Measurements from ENCODE around the gene SPRED3.

The SPRED3 gene

GRCh38 chr19:38384209-38385027, 4.1 kb upstream of the SPRED3 start:
- peak in 1 of 3 experiments; percentile 17 for TF ChIP-seq CTCF (IDR thresholded peaks at IDR 0.05; ENCODE audit: unreplicated experiment in 3 of 3)
- no peak overlapping the region for H3K27ac Mint-ChIP-seq
- H3K4me1 Mint-ChIP-seq: peaks cover 13% of the 10 kb centered on the region
- peak overlapping the region in 2 of 3 experiments; percentile 17 to 47 for H3K4me3 Mint-ChIP-seq
- H3K9me3 Mint-ChIP-seq: no peaks in the 10 kb centered on the region
- H3K36me3 Mint-ChIP-seq (ENCODE audit: low read depth): peaks cover 38% of the 10 kb centered on the region
- H3K27me3 Mint-ChIP-seq (ENCODE audit: low read depth): peaks cover 17% of the 10 kb centered on the region

GRCh38 chr19:38385057-38385803, 3.3 kb upstream of the SPRED3 start:
- Mint-ChIP-seq H3K9me3 (no peaks in the 10 kb centered on the region), H3K27me3 (ENCODE audit: low read depth) (peaks cover 25% of the 10 kb centered on the region), H3K4me1 (peaks cover 16% of the 10 kb centered on the region), H3K4me3 (peak overlapping the region; percentile 23 to 47 (median 34)), H3K27ac (no peak overlapping the region), H3K36me3 (ENCODE audit: low read depth) (peaks cover 35% of the 10 kb centered on the region)
- no peak for TF ChIP-seq CTCF (IDR thresholded peaks at IDR 0.05; ENCODE audit: unreplicated experiment in 3 of 3)

- no peak overlapping the region for H3K4me3 Mint-ChIP-seq
- H3K9me3 Mint-ChIP-seq: no peaks in the 10 kb centered on the region
- TF ChIP-seq CTCF (IDR thresholded peaks at IDR 0.05; ENCODE audit: unreplicated experiment in 3 of 3): no peak
- no peak overlapping the region for H3K27ac Mint-ChIP-seq
- peaks cover 16% of the 10 kb centered on the region for H3K4me1 Mint-ChIP-seq
- peaks cover 30% of the 10 kb centered on the region for H3K27me3 Mint-ChIP-seq (ENCODE audit: low read depth)
- peaks cover 32% of the 10 kb centered on the region for H3K36me3 Mint-ChIP-seq (ENCODE audit: low read depth)
Measured at GRCh38 chr19:38385804-38386257, 2.7 kb upstream of the SPRED3 start.

GRCh38 chr19:38386300-38386970, 2.1 kb upstream of the SPRED3 start:
- Mint-ChIP-seq H3K9me3 (no peaks in the 10 kb centered on the region), H3K36me3 (ENCODE audit: low read depth) (peaks cover 26% of the 10 kb centered on the region), H3K27ac (no peak overlapping the region), H3K4me3 (peak overlapping the region in 1 of 3 experiments; percentile 43), H3K4me1 (peaks cover 16% of the 10 kb centered on the region), H3K27me3 (ENCODE audit: low read depth) (peaks cover 36% of the 10 kb centered on the region)
- no peak for TF ChIP-seq CTCF (IDR thresholded peaks at IDR 0.05; ENCODE audit: unreplicated experiment in 3 of 3)

GRCh38 chr19:38386971-38387549, 1.4 kb upstream of the SPRED3 start:
- Mint-ChIP-seq H3K27ac (peak overlapping the region in 2 of 3 experiments; percentile 31 to 71), H3K4me1 (peaks cover 16% of the 10 kb centered on the region), H3K36me3 (ENCODE audit: low read depth) (peaks cover 20% of the 10 kb centered on the region), H3K4me3 (peak overlapping the region; percentile 84 to 94 (median 89)), H3K9me3 (no peaks in the 10 kb centered on the region), H3K27me3 (ENCODE audit: low read depth) (peaks cover 38% of the 10 kb centered on the region)
- no peak for TF ChIP-seq CTCF (IDR thresholded peaks at IDR 0.05; ENCODE audit: unreplicated experiment in 3 of 3)

Measured in nephron (organoid).